Endothelial cell of umbilical vein (primary cell): Measurements from ENCODE around the gene NEXN.

Experiments used
- MYC ChIP-seq: IDR thresholded peaks from one replicate; pipeline ENCODE4 v1.6.1; 2011; ENCODE audit warnings: mild to moderate bottlenecking, low read depth, low read length
- TF ChIP-seq, protein P1 (sequence below): IDR thresholded peaks from 2 replicates; pipeline ENCODE4 v1.6.1; 2011; ENCODE audit not compliant: insufficient read depth, insufficient read length

DNA sequence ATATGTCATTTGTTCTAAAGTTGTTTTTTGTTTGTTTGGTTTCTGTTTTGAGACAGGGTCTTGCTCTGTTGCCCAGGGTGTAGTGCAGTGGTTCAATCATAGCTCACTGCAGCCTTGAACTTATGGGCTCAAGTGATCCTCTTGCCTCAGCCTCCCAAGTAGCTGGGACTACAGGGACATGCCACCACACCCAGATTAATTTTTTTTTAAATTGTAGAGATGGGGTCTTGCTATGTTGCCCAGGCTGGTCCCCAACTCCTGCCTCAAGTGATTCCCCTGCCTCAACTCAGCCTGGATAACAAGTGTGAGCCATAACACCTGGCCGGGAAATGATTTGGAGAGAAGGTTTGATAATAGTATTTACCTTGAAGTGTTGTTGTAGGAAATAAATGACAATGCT is 18.2 kb downstream of the NEXN start:
- TF ChIP-seq, protein P1, sequence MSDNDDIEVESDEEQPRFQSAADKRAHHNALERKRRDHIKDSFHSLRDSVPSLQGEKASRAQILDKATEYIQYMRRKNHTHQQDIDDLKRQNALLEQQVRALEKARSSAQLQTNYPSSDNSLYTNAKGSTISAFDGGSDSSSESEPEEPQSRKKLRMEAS: no peak
- TF ChIP-seq MYC: no peak
